K562 (cell line): ENCODE data around the gene ARID3B. TPM values are rescaled to one million over a fixed set of nuclear protein-coding genes. Genes with fewer than 3 reads are reported as not detected.

Source experiments
- ARID2 ChIP-seq: fragments of 450-650 bp; IDR thresholded peaks from 2 replicates; pipeline ENCODE4 v1.6.1; 2017; ENCODE audit warnings: antibody characterized with exemption, mild to moderate bottlenecking
- CEBPG ChIP-seq, 3 experiments: fragments of 200-800 bp in 1 of 3; sonication (Bioruptor generic) in 1 of 3; sonication (generic) in 1 of 3; formaldehyde crosslinking in 1 of 3; IDR thresholded peaks in 2 of 3; conservative IDR thresholded peaks in 1 of 3; 2 replicates each; pipeline versions ENCODE4 v1.6.1 to v1.8.0; 2016 to 2022; ENCODE audit warnings: missing compliant biosample characterization in 2 of 3, missing genetic modification characterization in 2 of 3, mild to moderate bottlenecking in 1 of 3, missing genetic modification reagents in 1 of 3
- CREM ChIP-seq: IDR thresholded peaks from 2 replicates; pipeline ENCODE4 v1.6.1; 2014; ENCODE audit warnings: antibody characterized with exemption, low read depth
- EGR1 ChIP-seq: fragments of 450-650 bp; conservative IDR thresholded peaks from 2 replicates; pipeline ENCODE4 v1.6.1; 2017; ENCODE audit warnings: mild to moderate bottlenecking
- HDGF ChIP-seq: fragments of 450-650 bp; IDR thresholded peaks from 2 replicates; pipeline ENCODE4 v1.6.1; 2016
- RAD21 ChIP-seq, 2 experiments: fragments of 250-450 bp in 1 of 2; fragments of 450-650 bp in 1 of 2; sonication (Bioruptor Pico) in 1 of 2; formaldehyde crosslinking in 1 of 2; IDR thresholded peaks in 1 of 2; conservative IDR thresholded peaks in 1 of 2; 2 replicates each; pipeline versions ENCODE4 v1.4.0 to v1.8.0; 2020 to 2022; ENCODE audit warnings: mild to moderate bottlenecking in 2 of 2, moderate library complexity in 1 of 2
- SMAD3 ChIP-seq: fragments of 450-650 bp; formaldehyde crosslinking; conservative IDR thresholded peaks from 2 replicates; pipeline ENCODE4 v1.4.0; 2020; ENCODE audit warnings: mild to moderate bottlenecking
- STAG1 ChIP-seq: sonication (generic); formaldehyde crosslinking; IDR thresholded peaks from 2 replicates; pipeline ENCODE4 v1.5.0; 2020; ENCODE audit warnings: missing genetic modification reagents, borderline replicate concordance
- TBP ChIP-seq: optimal IDR thresholded peaks from 2 replicates; pipeline ENCODE3; 2011; ENCODE audit warnings: low read depth, low read length, improper control_type of control experiment
- ZNF785 ChIP-seq: fragments of 250-450 bp; sonication (Bioruptor Pico); IDR thresholded peaks from 2 replicates; pipeline ENCODE4 v1.4.0; 2020; ENCODE audit warnings: mild to moderate bottlenecking
- polyA plus RNA-seq, 8 experiments: library from polyadenylated mRNA; depleted of rRNA in 4 of 8; stranded (reverse) in 5 of 8; unstranded in 3 of 8; fragments of >200 nt; fragmentation: Nextera tagmentation in 2 of 8; fragmentation: Illumina TruSeq in 1 of 8; extraction: Ambion mirVana in 2 of 8; extraction: Trizol in 1 of 8; gene quantifications; 2 replicates each; pipeline versions ENCODE4 v1.2.1 to v1.2.3, GENCODE V29; 2011 to 2014; ENCODE audit warnings: inconsistent platforms in 1 of 8, missing spikeins in 1 of 8
- total RNA-seq, 7 experiments: library from RNA; depleted of rRNA in 6 of 7; stranded (reverse); fragments of >200 nt in 6 of 7; fragmentation: Illumina TruSeq in 2 of 7; extraction: Trizol in 2 of 7; gene quantifications; 2 replicates each; pipeline versions ENCODE4 v1.2.1 to v1.2.3, GENCODE V29; 2011 to 2021; ENCODE audit warnings: low replicate concordance in 1 of 7
- TF ChIP-seq, protein P1 (sequence below): fragments of 200-800 bp; sonication (Bioruptor generic); IDR thresholded peaks from 2 replicates; pipeline ENCODE4 v1.6.1; 2017; ENCODE audit warnings: missing genetic modification characterization, missing compliant biosample characterization
- TF ChIP-seq, protein P2 (sequence below): sonication (generic); formaldehyde crosslinking; IDR thresholded peaks from 2 replicates; pipeline ENCODE4 v1.8.0; 2022; ENCODE audit warnings: mild to moderate bottlenecking, missing genetic modification reagents
- TF ChIP-seq, protein P3 (sequence below), 3 experiments: IDR thresholded peaks in 2 of 3; conservative IDR thresholded peaks in 1 of 3; 2 replicates each; pipeline ENCODE4 v1.5.1; 2011 to 2012; ENCODE audit warnings: low read length in 3 of 3, mild to moderate bottlenecking in 3 of 3, control low read depth in 2 of 3, improper control_type of control experiment in 1 of 3, inconsistent platforms in 1 of 3, low read depth in 1 of 3, mixed read lengths in 1 of 3, moderate library complexity in 1 of 3; ENCODE audit not compliant: insufficient read depth in 2 of 3

ARID3B gene
- total and polyA plus RNA-seq, 9 of the 15 experiments (the other 6 are each of a cell fraction or from before 2014, with no cell fraction given) = 0.32 to 15.1 (median 7.1) TPM

DNA sequence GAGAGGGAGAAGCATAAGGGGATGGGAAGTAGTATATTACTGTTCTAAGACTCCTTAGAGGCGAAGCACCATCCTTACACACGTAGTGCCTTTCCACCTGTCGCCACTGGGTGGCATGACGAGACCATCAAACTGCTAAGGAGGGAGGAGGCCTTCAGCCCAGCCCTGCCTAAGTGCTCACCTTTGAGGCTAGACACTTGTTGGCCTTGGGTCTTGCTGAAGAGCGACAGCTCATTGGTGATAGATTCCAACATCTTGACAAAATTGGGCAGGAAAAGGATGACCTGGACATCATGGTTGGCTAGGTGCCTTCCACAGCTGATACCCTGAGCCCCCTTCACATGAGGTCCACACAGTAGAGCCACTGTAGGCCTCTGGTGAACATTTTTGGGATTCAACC lies 94.2 kb downstream of the ARID3B start (continued):
- TF ChIP-seq, protein P1, sequence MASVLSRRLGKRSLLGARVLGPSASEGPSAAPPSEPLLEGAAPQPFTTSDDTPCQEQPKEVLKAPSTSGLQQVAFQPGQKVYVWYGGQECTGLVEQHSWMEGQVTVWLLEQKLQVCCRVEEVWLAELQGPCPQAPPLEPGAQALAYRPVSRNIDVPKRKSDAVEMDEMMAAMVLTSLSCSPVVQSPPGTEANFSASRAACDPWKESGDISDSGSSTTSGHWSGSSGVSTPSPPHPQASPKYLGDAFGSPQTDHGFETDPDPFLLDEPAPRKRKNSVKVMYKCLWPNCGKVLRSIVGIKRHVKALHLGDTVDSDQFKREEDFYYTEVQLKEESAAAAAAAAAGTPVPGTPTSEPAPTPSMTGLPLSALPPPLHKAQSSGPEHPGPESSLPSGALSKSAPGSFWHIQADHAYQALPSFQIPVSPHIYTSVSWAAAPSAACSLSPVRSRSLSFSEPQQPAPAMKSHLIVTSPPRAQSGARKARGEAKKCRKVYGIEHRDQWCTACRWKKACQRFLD (CRISPR knock-in tag) = no peak
- TF ChIP-seq CREM = peak; percentile 71; the same call in 1 of the 2 replicates
- peak; percentile 80 for TF ChIP-seq ARID2
- TF ChIP-seq TBP = no peak
- TF ChIP-seq, protein P2, sequence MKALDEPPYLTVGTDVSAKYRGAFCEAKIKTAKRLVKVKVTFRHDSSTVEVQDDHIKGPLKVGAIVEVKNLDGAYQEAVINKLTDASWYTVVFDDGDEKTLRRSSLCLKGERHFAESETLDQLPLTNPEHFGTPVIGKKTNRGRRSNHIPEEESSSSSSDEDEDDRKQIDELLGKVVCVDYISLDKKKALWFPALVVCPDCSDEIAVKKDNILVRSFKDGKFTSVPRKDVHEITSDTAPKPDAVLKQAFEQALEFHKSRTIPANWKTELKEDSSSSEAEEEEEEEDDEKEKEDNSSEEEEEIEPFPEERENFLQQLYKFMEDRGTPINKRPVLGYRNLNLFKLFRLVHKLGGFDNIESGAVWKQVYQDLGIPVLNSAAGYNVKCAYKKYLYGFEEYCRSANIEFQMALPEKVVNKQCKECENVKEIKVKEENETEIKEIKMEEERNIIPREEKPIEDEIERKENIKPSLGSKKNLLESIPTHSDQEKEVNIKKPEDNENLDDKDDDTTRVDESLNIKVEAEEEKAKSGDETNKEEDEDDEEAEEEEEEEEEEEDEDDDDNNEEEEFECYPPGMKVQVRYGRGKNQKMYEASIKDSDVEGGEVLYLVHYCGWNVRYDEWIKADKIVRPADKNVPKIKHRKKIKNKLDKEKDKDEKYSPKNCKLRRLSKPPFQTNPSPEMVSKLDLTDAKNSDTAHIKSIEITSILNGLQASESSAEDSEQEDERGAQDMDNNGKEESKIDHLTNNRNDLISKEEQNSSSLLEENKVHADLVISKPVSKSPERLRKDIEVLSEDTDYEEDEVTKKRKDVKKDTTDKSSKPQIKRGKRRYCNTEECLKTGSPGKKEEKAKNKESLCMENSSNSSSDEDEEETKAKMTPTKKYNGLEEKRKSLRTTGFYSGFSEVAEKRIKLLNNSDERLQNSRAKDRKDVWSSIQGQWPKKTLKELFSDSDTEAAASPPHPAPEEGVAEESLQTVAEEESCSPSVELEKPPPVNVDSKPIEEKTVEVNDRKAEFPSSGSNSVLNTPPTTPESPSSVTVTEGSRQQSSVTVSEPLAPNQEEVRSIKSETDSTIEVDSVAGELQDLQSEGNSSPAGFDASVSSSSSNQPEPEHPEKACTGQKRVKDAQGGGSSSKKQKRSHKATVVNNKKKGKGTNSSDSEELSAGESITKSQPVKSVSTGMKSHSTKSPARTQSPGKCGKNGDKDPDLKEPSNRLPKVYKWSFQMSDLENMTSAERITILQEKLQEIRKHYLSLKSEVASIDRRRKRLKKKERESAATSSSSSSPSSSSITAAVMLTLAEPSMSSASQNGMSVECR (CRISPR knock-in tag) = peak; percentile 48; the same call in 1 of the 2 replicates
- TF ChIP-seq SMAD3 (CRISPR knock-in tag) = 0 out of 2 replicates have a peak, but pooled peaks have one; percentile 29
- peak; percentile 89 for TF ChIP-seq STAG1
- TF ChIP-seq, protein P3, sequence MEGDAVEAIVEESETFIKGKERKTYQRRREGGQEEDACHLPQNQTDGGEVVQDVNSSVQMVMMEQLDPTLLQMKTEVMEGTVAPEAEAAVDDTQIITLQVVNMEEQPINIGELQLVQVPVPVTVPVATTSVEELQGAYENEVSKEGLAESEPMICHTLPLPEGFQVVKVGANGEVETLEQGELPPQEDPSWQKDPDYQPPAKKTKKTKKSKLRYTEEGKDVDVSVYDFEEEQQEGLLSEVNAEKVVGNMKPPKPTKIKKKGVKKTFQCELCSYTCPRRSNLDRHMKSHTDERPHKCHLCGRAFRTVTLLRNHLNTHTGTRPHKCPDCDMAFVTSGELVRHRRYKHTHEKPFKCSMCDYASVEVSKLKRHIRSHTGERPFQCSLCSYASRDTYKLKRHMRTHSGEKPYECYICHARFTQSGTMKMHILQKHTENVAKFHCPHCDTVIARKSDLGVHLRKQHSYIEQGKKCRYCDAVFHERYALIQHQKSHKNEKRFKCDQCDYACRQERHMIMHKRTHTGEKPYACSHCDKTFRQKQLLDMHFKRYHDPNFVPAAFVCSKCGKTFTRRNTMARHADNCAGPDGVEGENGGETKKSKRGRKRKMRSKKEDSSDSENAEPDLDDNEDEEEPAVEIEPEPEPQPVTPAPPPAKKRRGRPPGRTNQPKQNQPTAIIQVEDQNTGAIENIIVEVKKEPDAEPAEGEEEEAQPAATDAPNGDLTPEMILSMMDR (IDR thresholded peaks at IDR 0.05 in 2 of 3, conservative IDR thresholded peaks at IDR 0.05 in 1 of 3; ENCODE audit: insufficient read depth in 2 of 3, low read depth in 1 of 3, low read length in 3 of 3) = peak; percentile 88 to 91 (median 90)
- TF ChIP-seq RAD21 (CRISPR knock-in tag; conservative IDR thresholded peaks at IDR 0.05 in 1 of 2, IDR thresholded peaks at IDR 0.05 in 1 of 2) = peak; percentile 82 to 97
- 0 out of 2 replicates have a peak, but pooled peaks have one; percentile 24 for TF ChIP-seq HDGF
- TF ChIP-seq CEBPG (CRISPR knock-in tag; IDR thresholded peaks at IDR 0.05) = 0 out of 2 replicates have a peak, but pooled peaks have one; percentile 10
- no peak for TF ChIP-seq CEBPG (tag; conservative IDR thresholded peaks at IDR 0.05 in 1 of 2, IDR thresholded peaks at IDR 0.05 in 1 of 2)
- no peak for TF ChIP-seq EGR1
- no peak for TF ChIP-seq ZNF785 (CRISPR knock-in tag)
